GM12878 (cell line): ENCODE results near the gene INTS6. TPM values are rescaled to one million over a fixed set of nuclear protein-coding genes. Genes with fewer than 3 reads are reported as not detected.

Experiments
- ATF2 ChIP-seq: IDR thresholded peaks from 2 replicates; pipeline ENCODE4 v1.6.1; 2012; ENCODE audit warnings: low read length, inconsistent platforms
- BCL3 ChIP-seq: IDR thresholded peaks from 2 replicates; pipeline ENCODE4 v1.6.1; 2011; ENCODE audit warnings: borderline replicate concordance, low read depth, mild to moderate bottlenecking, moderate library complexity, low read length; ENCODE audit not compliant: insufficient read depth, poor library complexity, severe bottlenecking
- CBFB ChIP-seq: IDR thresholded peaks from 2 replicates; pipeline ENCODE4 v1.6.1; 2016; ENCODE audit warnings: antibody characterized with exemption, low read depth
- E2F4 ChIP-seq: IDR thresholded peaks from 2 replicates; pipeline ENCODE4 v1.6.1; 2012; ENCODE audit warnings: low read depth, low read length, improper control_type of control experiment
- ELK1 ChIP-seq: IDR thresholded peaks from 2 replicates; pipeline ENCODE4 v1.6.1; 2012; ENCODE audit warnings: low read depth, low read length, improper control_type of control experiment
- GABPA ChIP-seq: IDR thresholded peaks from 2 replicates; pipeline ENCODE4 v1.6.1; 2014; ENCODE audit warnings: antibody characterized with exemption, low read depth, mild to moderate bottlenecking, inconsistent platforms
- ZNF217 ChIP-seq: fragments of 450-650 bp; IDR thresholded peaks from 2 replicates; pipeline ENCODE4 v1.6.1; 2017; ENCODE audit warnings: antibody characterized with exemption, mild to moderate bottlenecking
- polyA plus RNA-seq, 11 experiments: library from polyadenylated mRNA; depleted of rRNA in 4 of 11; unstranded in 6 of 11; stranded (reverse) in 5 of 11; fragments of >200 nt; fragmentation: Nextera tagmentation in 4 of 11; fragmentation: Illumina TruSeq in 1 of 11; extraction: Ambion mirVana in 4 of 11; extraction: Trizol in 1 of 11; gene quantifications; 1 replicate in 1 of 11; 2 replicates in 10 of 11; pipeline versions ENCODE4 v1.2.1 to v1.2.3, GENCODE V29; 2011 to 2016; ENCODE audit warnings: inconsistent platforms in 2 of 11, missing spikeins in 2 of 11, low read depth in 1 of 11
- total RNA-seq, 4 experiments: library from RNA; depleted of rRNA in 3 of 4; stranded (reverse); fragments of >200 nt in 3 of 4; fragmentation: Illumina TruSeq in 1 of 4; extraction: Trizol in 1 of 4; gene quantifications; 2 replicates each; pipeline versions ENCODE4 v1.2.1 to v1.2.3, GENCODE V29; 2013 to 2021

The INTS6 gene
- total and polyA plus RNA-seq, 10 of the 15 experiments (the other 5 are each of a cell fraction or from before 2014, with no cell fraction given): 7.2 to 57.7 (median 30.9) TPM

DNA sequence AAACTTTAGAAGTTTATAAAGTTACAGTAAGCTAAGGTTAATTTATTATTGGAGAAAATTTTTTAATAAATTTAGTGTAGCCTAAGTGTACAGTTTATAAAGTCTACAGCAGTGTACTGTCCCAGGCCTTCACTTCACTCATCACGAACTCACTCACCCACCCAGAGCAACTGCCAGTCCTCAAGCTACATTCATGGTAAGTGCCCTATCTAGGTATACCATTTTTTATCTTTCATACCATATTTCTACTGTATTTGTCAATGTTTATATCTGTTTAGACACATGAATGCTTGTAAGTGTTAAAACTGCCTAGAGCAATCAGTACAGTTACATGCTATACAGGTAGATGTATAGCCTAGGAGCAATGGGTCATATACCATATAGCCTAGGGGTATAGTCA is 12.5 kb downstream of the INTS6 start (continued):
- TF ChIP-seq ATF2 (no peak), GABPA (no peak), ELK1 (no peak), ZNF217 (no peak), E2F4 (no peak), BCL3 (no peak), CBFB (no peak)
- TF ChIP-seq, all 136 proteins: peak for 0
